ENCODE measurements around the gene GPR107. TPM values are rescaled to one million over a fixed set of nuclear protein-coding genes. Genes with fewer than 3 reads are reported as not detected.

Gene GPR107
- total RNA-seq, 1 donor from 2014 or later: 25.5 TPM

DNA sequence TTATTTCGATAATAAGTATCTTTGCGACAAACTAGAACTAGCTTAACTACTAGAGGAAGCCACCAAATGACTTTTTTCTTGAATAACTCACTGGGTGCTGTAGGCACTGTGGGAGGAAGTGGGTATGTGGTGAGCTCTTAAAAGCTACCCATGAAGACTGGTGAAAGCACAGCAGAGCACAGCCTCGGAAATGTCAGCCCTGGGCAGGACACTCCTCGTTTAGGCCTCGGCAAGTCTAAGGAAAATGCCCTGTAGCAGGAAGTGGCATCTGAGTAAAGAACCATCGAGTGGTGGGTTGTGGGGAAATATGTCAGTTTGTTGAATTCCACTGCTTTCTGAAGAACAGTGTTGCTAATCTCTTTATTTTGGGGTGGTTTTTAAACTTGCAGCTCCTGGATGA lies 74.5 kb downstream of the GPR107 start:
- H3K27ac ChIP-seq: peak overlapping the region; percentile 12
- TF ChIP-seq CTCF (IDR thresholded peaks at IDR 0.05) (no peak), POLR2A (IDR thresholded peaks at IDR 0.05) (no peak), POLR2AphosphoS5 (IDR thresholded peaks at IDR 0.05; ENCODE audit: insufficient read depth in 1 of 2, low read depth in 1 of 2) (no peak)
- no peaks in the 10 kb centered on the region for H3K9me3 ChIP-seq
- no peak overlapping the region for H3K4me3 ChIP-seq
- DNase-seq (ENCODE audit: extremely low spot score in 2 of 2): no peak
- no peaks in the 10 kb centered on the region for H3K27me3 ChIP-seq
- H3K36me3 ChIP-seq: peaks cover 0 to 31% of the 10 kb centered on the region in 2 donors
- intact Hi-C loops (cut with DNase I): no loop called here
- H3K4me1 ChIP-seq: no peaks in the 10 kb centered on the region

DNA sequence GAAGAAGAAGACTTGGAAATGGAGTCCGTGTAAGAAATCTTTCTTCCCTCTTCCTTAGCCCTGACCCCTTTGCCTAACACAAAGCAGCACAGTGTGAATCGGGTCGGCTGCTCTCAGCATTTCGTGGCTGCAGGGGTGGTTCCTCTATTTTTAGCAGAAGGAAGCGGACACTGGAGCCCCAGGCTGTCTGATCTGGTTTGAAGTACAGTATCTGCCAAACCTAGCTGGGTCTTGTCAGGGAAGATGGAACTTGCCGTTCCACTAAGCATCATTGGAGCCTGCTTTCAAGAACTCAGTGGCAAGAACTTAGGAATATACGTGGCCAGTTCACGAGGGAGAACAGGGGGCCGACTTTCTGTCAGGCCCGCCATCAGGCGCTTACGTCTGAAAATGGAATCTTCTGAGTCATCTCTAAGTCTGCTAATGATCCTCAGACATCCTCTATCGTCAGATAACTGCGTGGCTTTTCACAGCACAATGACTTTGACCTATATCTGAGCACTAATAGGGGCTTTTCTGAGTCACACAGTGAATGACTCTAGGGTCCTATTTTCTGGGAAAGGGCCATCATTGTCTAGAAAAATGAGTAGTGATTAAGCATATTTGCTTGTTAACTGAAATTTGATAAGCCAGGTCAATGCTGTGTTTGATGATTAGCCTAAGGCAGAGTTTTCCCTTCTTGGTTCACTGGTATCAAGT lies 75.2 kb downstream of the GPR107 start:
- Histone ChIP-seq H3K27me3 (no peaks in the 10 kb centered on the region), H3K4me3 (no peak overlapping the region), H3K4me1 (no peaks in the 10 kb centered on the region), H3K27ac (peak overlapping the region; percentile 12), H3K9me3 (no peaks in the 10 kb centered on the region), H3K36me3 (peaks cover 0 to 31% of the 10 kb centered on the region in 2 donors)
- intact Hi-C loops (cut with DNase I): no loop called here
- TF ChIP-seq POLR2A (IDR thresholded peaks at IDR 0.05) (no peak), POLR2AphosphoS5 (IDR thresholded peaks at IDR 0.05; ENCODE audit: insufficient read depth in 1 of 2, low read depth in 1 of 2) (no peak), CTCF (IDR thresholded peaks at IDR 0.05) (no peak)
- DNase-seq (ENCODE audit: extremely low spot score in 2 of 2): no peak

DNA sequence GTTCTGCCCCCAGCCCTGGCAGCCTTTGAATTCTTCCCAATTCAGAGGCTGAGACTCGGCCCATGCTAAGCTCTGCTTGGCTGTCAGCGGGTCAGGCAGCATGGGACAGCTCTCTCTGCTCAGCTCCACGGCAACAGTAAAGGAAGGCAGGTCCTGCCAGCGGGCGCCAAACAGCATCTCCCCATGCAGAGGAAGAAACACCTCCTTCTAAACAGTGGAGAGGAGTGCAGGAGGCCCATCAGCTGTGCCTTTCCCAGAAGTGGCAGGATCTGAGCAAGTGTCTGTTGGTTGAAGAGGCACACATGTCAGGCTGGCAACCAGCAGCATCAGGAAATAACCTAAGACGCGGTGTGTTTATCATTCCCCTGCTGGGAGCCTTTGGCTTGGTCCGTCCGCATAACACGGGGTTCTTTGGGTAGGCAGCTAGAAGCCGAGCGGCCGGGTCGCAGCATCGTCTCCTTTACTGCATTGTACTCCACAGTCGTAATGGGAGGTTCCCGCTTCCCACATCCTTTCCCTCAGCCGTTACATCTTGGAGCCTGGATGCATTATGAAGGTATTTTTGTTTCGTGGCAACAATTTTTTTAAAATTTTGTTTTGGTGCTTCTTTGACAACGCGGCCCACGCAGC lies 75.8 kb downstream of the GPR107 start:
- Histone ChIP-seq H3K27ac (peak overlapping the region; percentile 12), H3K4me3 (no peak overlapping the region), H3K9me3 (no peaks in the 10 kb centered on the region), H3K4me1 (no peaks in the 10 kb centered on the region), H3K36me3 (peaks cover 0 to 31% of the 10 kb centered on the region in 2 donors), H3K27me3 (no peaks in the 10 kb centered on the region)
- no peak for TF ChIP-seq CTCF (IDR thresholded peaks at IDR 0.05)
- no peak for TF ChIP-seq POLR2AphosphoS5 (IDR thresholded peaks at IDR 0.05; ENCODE audit: insufficient read depth in 1 of 2, low read depth in 1 of 2)
- TF ChIP-seq POLR2A (IDR thresholded peaks at IDR 0.05): no peak
- DNase-seq (ENCODE audit: extremely low spot score in 2 of 2): no peak
- intact Hi-C loops (cut with DNase I): no loop called here

DNA sequence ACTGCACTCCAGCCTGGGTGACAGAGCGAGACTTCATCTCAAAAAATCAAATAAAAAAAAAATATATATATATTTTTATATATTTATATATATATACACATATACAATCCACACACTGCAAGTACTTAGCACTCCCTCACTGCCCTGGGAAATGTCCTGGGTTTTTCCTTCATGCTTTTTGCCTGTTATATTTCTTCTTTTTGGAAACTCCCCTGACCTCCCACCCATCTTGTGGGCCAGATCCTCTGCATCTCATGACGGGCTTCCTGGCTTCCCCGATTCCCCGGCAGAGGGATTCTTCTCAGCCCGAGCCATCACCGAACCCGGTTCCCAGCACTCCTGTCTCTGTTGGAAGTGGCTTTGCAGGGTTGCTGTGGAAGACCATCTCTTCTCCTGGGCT lies 79.0 kb downstream of the GPR107 start:
- Histone ChIP-seq H3K27ac (no peak overlapping the region), H3K4me1 (peaks cover 2% of the 10 kb centered on the region), H3K36me3 (peaks cover 0 to 25% of the 10 kb centered on the region in 2 donors), H3K9me3 (no peaks in the 10 kb centered on the region), H3K4me3 (no peak overlapping the region), H3K27me3 (no peaks in the 10 kb centered on the region)
- TF ChIP-seq CTCF (IDR thresholded peaks at IDR 0.05): no peak
- no peak for TF ChIP-seq POLR2AphosphoS5 (IDR thresholded peaks at IDR 0.05; ENCODE audit: insufficient read depth in 1 of 2, low read depth in 1 of 2)
- TF ChIP-seq POLR2A (IDR thresholded peaks at IDR 0.05): no peak
- DNase-seq (ENCODE audit: extremely low spot score in 2 of 2): no peak
- intact Hi-C loops (cut with DNase I): no loop called here

GRCh38 chr9:130137081-130137640 lies 83.5 kb downstream of the GPR107 start:
- intact Hi-C loops (cut with DNase I): no loop called here

More at GRCh38 chr9:130137081-130137640, 83.5 kb downstream of the GPR107 start:
- Histone ChIP-seq H3K4me3 (no peak overlapping the region), H3K9me3 (no peaks in the 10 kb centered on the region), H3K27ac (peak overlapping the region; percentile 49), H3K36me3 (no peaks in the 10 kb centered on the region), H3K4me1 (peaks cover 25% of the 10 kb centered on the region), H3K27me3 (no peaks in the 10 kb centered on the region)
- no peak for TF ChIP-seq CTCF (IDR thresholded peaks at IDR 0.05)
- TF ChIP-seq POLR2AphosphoS5 (IDR thresholded peaks at IDR 0.05; ENCODE audit: insufficient read depth in 1 of 2, low read depth in 1 of 2): no peak
- no peak for TF ChIP-seq POLR2A (IDR thresholded peaks at IDR 0.05)
- DNase-seq (ENCODE audit: extremely low spot score in 2 of 2): no peak
